GM21390 (cell line): ENCODE measurements around the gene RETN.

Experiments
- ATAC-seq: cut with Tn5 transposase; IDR thresholded peaks from one replicate; pipeline ENCODE4 v1.9.1; 2021; ENCODE audit not compliant: unreplicated experiment

RETN gene

GRCh38 chr19:7657131-7657751 lies 11.6 kb upstream of the RETN start:
- ATAC-seq = no peak

GRCh38 chr19:7658219-7658686 lies 10.6 kb upstream of the RETN start:
- peak; percentile 65 for ATAC-seq

- no peak for ATAC-seq
Observed at GRCh38 chr19:7661744-7662538, 6.9 kb upstream of the RETN start.

- ATAC-seq = no peak
Observed at GRCh38 chr19:7662657-7663056, 6.2 kb upstream of the RETN start.

GRCh38 chr19:7663706-7664105 lies 5.1 kb upstream of the RETN start:
- ATAC-seq = no peak

GRCh38 chr19:7665076-7665475 lies 3.8 kb upstream of the RETN start:
- ATAC-seq = no peak

GRCh38 chr19:7669641-7670040 lies 792 bp downstream of the RETN start:
- no peak for ATAC-seq

- ATAC-seq = no peak
Observed at GRCh38 chr19:7670150-7670783, 1.4 kb downstream of the RETN start.

- no peak for ATAC-seq
Observed at GRCh38 chr19:7670790-7671189, 1.9 kb downstream of the RETN start.

- no peak for ATAC-seq
Observed at GRCh38 chr19:7672522-7672921, 3.7 kb downstream of the RETN start.

GRCh38 chr19:7674010-7675005 lies 5.5 kb downstream of the RETN start:
- no peak for ATAC-seq

GRCh38 chr19:7676376-7676775 lies 7.5 kb downstream of the RETN start:
- no peak for ATAC-seq

GRCh38 chr19:7676854-7677253 lies 8.0 kb downstream of the RETN start, which contains the start of gene MCEMP1:
Gene MCEMP1, plus strand, starts transcription at chr19:7677090. Its CDS starts 31 bp downstream, at chr19:7677121.
- ATAC-seq = no peak

- no peak for ATAC-seq
Observed at GRCh38 chr19:7677669-7678311, 8.9 kb downstream of the RETN start.

GRCh38 chr19:7678971-7679751 lies 10.3 kb downstream of the RETN start:
- ATAC-seq = no peak

- no peak for ATAC-seq
Observed at GRCh38 chr19:7679771-7680605, 11.1 kb downstream of the RETN start.

- ATAC-seq = no peak
Observed at GRCh38 chr19:7680606-7681339, 11.9 kb downstream of the RETN start, which contains the start of gene TRAPPC5. Gene TRAPPC5, plus strand, starts transcription at chr19:7680833. Its CDS starts 1,421 bp downstream, at chr19:7682254.
